Right lobe of liver (tissue), 6 donors: Measurements from ENCODE around the gene AJAP1. TPM values are rescaled to one million over a fixed set of nuclear protein-coding genes. Genes with fewer than 3 reads are reported as not detected.

Experiments
- ATAC-seq, 4 donors: fragments of 200-7000 bp; cut with Tn5 transposase; one replicate each; pipeline ENCODE4 v1.9.1; 2020; ENCODE audit warnings: mild to moderate bottlenecking in 4 of 4, moderate library complexity in 4 of 4
- DNase-seq, 3 donors: peaks; one replicate each; pipeline ENCODE4 v3.0.0-alpha.2; 2020
- H3K27ac ChIP-seq, 3 donors: fragments of 200-600 bp; one replicate each; pipeline ENCODE4 v1.8.0; 2022
- H3K27me3 ChIP-seq, 2 donors: fragments of 200-600 bp; one replicate each; pipeline ENCODE4 v1.8.0; 2022
- H3K36me3 ChIP-seq, 4 donors: fragments of 200-600 bp; sonication (generic) in 1 of 4; one replicate each; pipeline versions ENCODE4 v1.5.1 to v1.8.0; 2017 to 2022; ENCODE audit warnings: control low read depth in 1 of 4
- H3K4me1 ChIP-seq, 4 donors: fragments of 200-600 bp; sonication (generic) in 1 of 4; one replicate each; pipeline versions ENCODE4 v1.5.1 to v1.8.0; 2017 to 2022; ENCODE audit warnings: control low read depth in 1 of 4
- H3K4me3 ChIP-seq, 3 donors: fragments of 200-600 bp; one replicate each; pipeline ENCODE4 v1.8.0; 2022
- H3K9me3 ChIP-seq, 4 donors: fragments of 200-600 bp; sonication (generic) in 1 of 4; one replicate each; pipeline versions ENCODE4 v1.5.1 to v1.8.0; 2017 to 2022; ENCODE audit warnings: control low read depth in 1 of 4
- POLR2A ChIP-seq: fragments of 450-650 bp; IDR thresholded peaks from one replicate; pipeline ENCODE4 v1.6.1; 2017; ENCODE audit warnings: antibody characterized with exemption, mild to moderate bottlenecking
- WGBS: methylation state at CpG from one replicate; pipeline ENCODE4 v1.1.6; 2018; ENCODE audit warnings: low coverage, low lambda C conversion rate; ENCODE audit not compliant: insufficient coverage; ENCODE audit errors: missing lambda C conversion rate; 5-methylcytosine and 5-hydroxymethylcytosine counted together
- intact Hi-C, 2 donors: fragments of 100-400 bp; cut with DNase I; formaldehyde crosslinking; loops; one replicate each; pipeline versions ENCODE4 v1.11.2 to v1.14.1; 2022
- total RNA-seq, 6 experiments: library from RNA; depleted of rRNA in 2 of 6; stranded (reverse); fragments of >200 nt in 2 of 6; fragmentation: NEBNext Ultra II Directional in 3 of 6; extraction: Animal tissue kit (Norgen Biotek cat#: 25700) in 3 of 6; gene quantifications; one replicate each; pipeline versions ENCODE4 v1.1.0 to v1.2.4, GENCODE V29; 2016 to 2023
- TF ChIP-seq, protein P1 (sequence below), 4 donors: fragments of 200-600 bp in 3 of 4; fragments of 450-650 bp in 1 of 4; IDR thresholded peaks; one replicate each; pipeline versions ENCODE4 v1.5.1 to v1.8.0; 2016 to 2022; ENCODE audit warnings: antibody characterized with exemption in 4 of 4, mild to moderate bottlenecking in 2 of 4
- donor health status: DM: no; HTN: yes; CAD: no.
- donor health status: DM: no; HTN: no; CAD: no.
- donor health status: DM: no; HTN: no; CAD: no.
- donor health status: DM: no; HTN: yes; CAD: no.
- donor health status: DM: no; HTN: yes; CAD: no.

Gene AJAP1
- total RNA-seq, 6 experiments from 2014 or later: 0.06 to 0.35 (median 0.13) TPM

DNA sequence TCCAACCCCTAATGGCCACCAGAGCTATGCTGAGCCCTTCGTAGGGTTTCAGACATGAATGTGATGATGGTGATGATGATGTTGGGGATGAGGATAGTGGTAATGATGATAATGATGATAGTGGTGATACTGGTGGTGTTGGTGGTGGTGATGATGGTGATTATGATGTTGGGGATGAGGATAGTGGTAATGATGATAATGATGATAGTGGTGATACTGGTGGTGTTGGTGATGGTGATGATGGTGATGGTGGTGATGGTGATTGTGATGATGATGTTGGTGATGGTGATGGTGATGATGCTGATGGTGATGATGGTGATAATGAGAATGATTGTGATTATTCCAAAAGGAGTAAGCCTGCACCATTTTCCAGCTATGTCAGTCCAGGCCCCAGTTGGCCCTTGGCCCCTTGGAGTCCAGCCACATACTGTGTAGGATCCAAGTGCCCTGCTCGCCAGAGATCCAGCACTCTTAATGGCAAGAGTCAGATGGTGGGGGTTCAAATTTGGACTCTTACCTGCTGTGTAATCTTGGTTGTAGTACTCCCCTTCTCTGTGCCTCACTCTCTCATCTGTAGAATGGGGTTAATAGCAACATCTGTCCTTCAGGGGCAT is 28.3 kb downstream of the AJAP1 start:
- TF ChIP-seq, protein P1, sequence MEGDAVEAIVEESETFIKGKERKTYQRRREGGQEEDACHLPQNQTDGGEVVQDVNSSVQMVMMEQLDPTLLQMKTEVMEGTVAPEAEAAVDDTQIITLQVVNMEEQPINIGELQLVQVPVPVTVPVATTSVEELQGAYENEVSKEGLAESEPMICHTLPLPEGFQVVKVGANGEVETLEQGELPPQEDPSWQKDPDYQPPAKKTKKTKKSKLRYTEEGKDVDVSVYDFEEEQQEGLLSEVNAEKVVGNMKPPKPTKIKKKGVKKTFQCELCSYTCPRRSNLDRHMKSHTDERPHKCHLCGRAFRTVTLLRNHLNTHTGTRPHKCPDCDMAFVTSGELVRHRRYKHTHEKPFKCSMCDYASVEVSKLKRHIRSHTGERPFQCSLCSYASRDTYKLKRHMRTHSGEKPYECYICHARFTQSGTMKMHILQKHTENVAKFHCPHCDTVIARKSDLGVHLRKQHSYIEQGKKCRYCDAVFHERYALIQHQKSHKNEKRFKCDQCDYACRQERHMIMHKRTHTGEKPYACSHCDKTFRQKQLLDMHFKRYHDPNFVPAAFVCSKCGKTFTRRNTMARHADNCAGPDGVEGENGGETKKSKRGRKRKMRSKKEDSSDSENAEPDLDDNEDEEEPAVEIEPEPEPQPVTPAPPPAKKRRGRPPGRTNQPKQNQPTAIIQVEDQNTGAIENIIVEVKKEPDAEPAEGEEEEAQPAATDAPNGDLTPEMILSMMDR (IDR thresholded peaks at IDR 0.05): no peak
- no peak for TF ChIP-seq POLR2A
- H3K9me3 ChIP-seq: peaks cover 0 to 3% (median 0%) of the 10 kb centered on the region in 4 donors
- WGBS: 42% methylated on average over 1 of the region's 2 CpGs
- no peak overlapping the region for H3K4me3 ChIP-seq
- no peaks in the 10 kb centered on the region for H3K36me3 ChIP-seq
- H3K27ac ChIP-seq: no peak overlapping the region
- no peaks in the 10 kb centered on the region for H3K4me1 ChIP-seq
- ATAC-seq: no peak
- peak in 1 of 3 donors; percentile 24 for DNase-seq
- H3K27me3 ChIP-seq: no peaks in the 10 kb centered on the region
- intact Hi-C loops: no loop called here

DNA sequence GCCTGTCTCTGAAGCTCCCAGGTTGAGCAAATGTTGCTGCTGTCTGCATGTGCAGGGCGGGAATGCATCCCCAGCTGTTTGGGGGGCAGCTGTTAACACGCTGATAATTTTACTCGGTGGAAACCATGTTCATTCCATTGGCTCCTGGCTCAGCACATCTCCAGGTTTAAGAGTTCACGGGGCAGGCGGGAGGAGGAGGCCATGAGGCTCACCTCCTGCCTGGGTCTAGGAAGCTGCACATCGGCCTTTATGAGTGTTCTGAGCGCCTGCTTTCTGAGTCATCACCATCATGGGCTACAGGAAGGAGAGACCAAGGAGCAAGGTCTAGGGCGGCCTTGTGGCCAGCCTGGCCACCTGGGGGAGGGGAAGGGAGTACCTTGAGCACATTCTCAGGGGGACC is 29.7 kb downstream of the AJAP1 start:
- H3K27ac ChIP-seq: no peak overlapping the region
- WGBS: no CpG with 5 or more reads among the region's 8 CpGs
- peaks cover 0 to 3% (median 0%) of the 10 kb centered on the region in 4 donors for H3K9me3 ChIP-seq
- no peaks in the 10 kb centered on the region for H3K4me1 ChIP-seq
- no peaks in the 10 kb centered on the region for H3K36me3 ChIP-seq
- H3K27me3 ChIP-seq: no peaks in the 10 kb centered on the region
- TF ChIP-seq, protein P1 (IDR thresholded peaks at IDR 0.05): no peak
- TF ChIP-seq POLR2A: no peak
- intact Hi-C loops: no loop called here
- peak in 1 of 3 donors; percentile 18 for DNase-seq
- ATAC-seq: no peak
- H3K4me3 ChIP-seq: no peak overlapping the region

DNA sequence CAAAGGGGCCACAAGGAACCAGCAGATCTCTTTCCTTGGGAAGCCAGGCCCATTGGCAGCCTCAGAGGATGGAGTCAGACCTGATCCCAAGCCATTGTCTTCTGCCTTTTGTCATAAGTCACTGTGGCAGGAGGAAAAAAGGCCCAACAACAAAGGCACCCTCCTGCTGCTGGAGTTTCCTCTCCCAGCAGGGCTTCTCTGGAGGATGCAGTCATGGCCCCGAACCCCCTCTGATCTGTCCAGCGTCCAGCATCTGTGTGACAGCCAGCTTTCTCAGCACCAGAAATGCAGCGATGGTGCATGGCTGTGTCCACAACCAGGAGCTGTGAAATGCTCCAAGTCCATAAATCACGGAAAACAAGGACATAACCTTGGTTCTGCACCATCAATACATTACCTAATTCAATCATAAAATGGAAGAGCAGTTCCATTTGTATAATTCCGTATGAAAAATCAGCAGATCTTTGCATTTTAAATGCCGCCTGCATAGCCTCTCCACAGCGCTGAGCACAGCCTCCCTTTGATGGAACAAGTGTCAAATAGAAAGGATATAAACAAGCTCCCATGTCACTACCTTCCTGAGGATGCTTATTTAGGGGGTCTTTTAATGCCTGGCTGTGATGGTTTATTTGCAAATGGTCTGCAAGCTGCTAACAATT is 30.6 kb downstream of the AJAP1 start:
- intact Hi-C loops: no loop called here

DNA sequence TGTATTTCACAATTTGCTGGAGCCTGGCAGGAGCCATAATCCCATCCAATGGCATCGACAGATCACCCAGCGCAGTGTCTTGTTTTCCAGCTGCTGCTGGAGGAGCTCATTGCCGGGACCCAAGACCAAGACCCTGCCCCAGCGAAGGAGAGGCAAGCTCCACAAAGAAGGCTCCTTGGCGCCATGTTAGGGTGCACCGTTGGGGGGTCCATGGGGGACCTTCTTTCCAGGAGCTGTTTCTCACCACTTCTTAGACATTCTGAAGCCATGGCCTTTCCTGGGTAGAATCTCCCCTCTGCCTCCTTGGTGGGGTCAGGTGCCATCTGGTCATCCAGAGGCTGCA is 31.1 kb downstream of the AJAP1 start:
- no peaks in the 10 kb centered on the region for H3K36me3 ChIP-seq
- TF ChIP-seq, protein P1 (IDR thresholded peaks at IDR 0.05): no peak
- TF ChIP-seq POLR2A: no peak
- intact Hi-C loops: no loop called here
- 80% methylated on average over 2 of the region's 6 CpGs for WGBS
- H3K9me3 ChIP-seq: no peaks in the 10 kb centered on the region
- DNase-seq (peak in 1 of 3 donors; percentile 25), ATAC-seq (no peak)
- no peaks in the 10 kb centered on the region for H3K4me1 ChIP-seq
- H3K4me3 ChIP-seq: no peak overlapping the region
- H3K27me3 ChIP-seq: no peaks in the 10 kb centered on the region
- no peak overlapping the region for H3K27ac ChIP-seq

More for the DNA sequence above, 30.6 kb downstream of the AJAP1 start:
- H3K4me3 ChIP-seq: no peak overlapping the region
- peak in 1 of 3 donors; percentile 13 for DNase-seq
- WGBS: 30% methylated on average over 6 of the region's 7 CpGs
- no peaks in the 10 kb centered on the region for H3K27me3 ChIP-seq
- TF ChIP-seq, protein P1 (IDR thresholded peaks at IDR 0.05): no peak
- no peak for TF ChIP-seq POLR2A
- H3K27ac ChIP-seq: no peak overlapping the region
- H3K36me3 ChIP-seq: no peaks in the 10 kb centered on the region
- no peaks in the 10 kb centered on the region for H3K4me1 ChIP-seq
- no peak for ATAC-seq
- H3K9me3 ChIP-seq: peaks cover 0 to 1% (median 0%) of the 10 kb centered on the region in 4 donors
